Erythroblast (primary cell): ENCODE results near the gene ADAMTS9.
"Not testable (repeated sequence)": the region's sequence is repeated elsewhere in the genome, so short reads cannot be mapped to it uniquely, and the experiment has no call there.

Source experiments
- DNase-seq, 2 experiments: peaks; one replicate each; lab custom pipeline; 2025; lab: John Stamatoyannopoulos, UW
- GATA1 ChIP-seq: IDR thresholded peaks from 2 replicates; pipeline ENCODE4 v1.6.1; 2011; ENCODE audit warnings: low read depth, mild to moderate bottlenecking, control low read depth, low read length, moderate library complexity
- POLR2A ChIP-seq: IDR thresholded peaks from 2 replicates; pipeline ENCODE4 v1.6.1; 2011; ENCODE audit warnings: mild to moderate bottlenecking, low read length

Gene ADAMTS9

DNA sequence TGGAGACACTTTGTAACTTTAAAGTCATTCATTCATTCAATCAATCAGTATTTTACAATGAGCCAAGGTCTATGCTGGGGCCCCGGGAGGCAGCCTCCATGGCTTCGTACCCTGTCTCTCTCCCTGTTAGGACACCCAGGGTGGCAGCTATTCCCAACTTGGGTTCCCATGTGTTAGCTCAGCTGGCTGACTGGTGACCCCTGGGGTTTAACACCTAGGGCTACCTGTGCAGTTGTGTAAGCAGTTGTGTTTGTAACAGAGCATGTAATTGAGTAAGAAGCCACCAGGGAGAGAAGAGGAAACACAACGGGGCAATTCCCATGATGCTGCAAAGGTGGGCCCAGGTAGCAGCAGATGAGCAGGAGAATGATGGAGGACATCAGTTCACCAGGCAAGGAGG is 132.4 kb downstream of the ADAMTS9 start:
- TF ChIP-seq POLR2A (no peak), GATA1 (no peak)
- DNase-seq = no peak

DNA sequence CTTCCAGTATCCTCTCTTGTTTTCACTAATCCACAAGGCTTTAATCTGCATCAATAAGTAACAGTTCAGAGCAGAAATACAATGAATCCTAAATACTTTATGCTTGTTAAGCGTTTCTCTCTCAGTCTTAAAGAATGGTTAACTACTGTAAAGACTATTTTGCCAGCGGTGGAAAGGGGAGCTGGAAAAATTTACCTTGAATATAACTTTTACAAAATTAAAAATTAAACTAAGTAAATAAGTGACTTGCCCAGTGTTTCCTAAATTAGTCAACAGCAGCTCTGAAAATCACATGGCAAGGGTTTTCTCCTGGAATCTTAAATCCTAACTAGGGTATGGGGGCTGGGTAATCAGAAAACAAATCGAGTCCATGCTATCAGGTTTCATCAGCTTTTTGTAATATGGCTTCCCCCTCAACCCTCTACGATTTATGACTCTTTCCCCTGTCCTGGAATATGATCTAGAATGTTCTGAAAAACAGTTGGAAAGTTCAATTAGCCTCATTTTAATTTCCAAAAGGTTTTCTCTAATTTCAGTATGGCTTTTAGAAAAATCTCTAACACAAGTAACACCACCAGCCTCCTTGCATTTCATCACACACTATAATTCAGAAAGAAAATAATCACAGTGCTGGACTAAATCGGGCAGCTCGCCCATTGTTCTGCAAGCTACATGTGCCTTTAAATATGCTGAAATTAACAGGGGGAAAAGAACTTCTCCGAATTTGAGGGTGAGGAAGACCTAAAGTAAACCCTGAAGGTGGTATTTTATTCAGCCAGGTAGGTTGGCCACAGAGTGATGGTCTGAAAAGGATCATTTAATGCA is 133.5 kb downstream of the ADAMTS9 start:
- no peak for TF ChIP-seq POLR2A
- TF ChIP-seq GATA1 = no peak
- no peak for DNase-seq

DNA sequence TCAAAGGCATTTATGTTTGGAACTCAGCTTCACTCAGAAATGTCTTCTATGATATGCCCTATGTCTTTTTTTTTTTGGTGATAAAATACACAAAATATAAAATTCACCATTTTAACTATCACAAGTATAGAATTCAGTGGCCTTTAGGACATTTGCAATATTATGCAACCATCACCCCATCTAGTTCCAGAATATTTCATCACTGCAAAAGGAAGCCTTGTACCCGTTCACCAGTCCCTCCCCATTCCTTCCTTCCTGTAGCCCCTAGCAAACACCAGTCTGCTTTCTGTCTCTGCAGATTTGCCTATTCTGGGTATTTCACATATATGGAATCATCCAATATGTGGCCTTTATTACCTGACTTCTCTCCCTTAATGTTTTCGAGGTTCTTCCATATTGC is 134.8 kb downstream of the ADAMTS9 start:
- no peak for DNase-seq
- no peak for TF ChIP-seq POLR2A
- TF ChIP-seq GATA1 = no peak

GRCh38 chr3:64552160-64552559 is 135.6 kb downstream of the ADAMTS9 start:
- TF ChIP-seq POLR2A = no peak
- TF ChIP-seq GATA1 = no peak

DNA sequence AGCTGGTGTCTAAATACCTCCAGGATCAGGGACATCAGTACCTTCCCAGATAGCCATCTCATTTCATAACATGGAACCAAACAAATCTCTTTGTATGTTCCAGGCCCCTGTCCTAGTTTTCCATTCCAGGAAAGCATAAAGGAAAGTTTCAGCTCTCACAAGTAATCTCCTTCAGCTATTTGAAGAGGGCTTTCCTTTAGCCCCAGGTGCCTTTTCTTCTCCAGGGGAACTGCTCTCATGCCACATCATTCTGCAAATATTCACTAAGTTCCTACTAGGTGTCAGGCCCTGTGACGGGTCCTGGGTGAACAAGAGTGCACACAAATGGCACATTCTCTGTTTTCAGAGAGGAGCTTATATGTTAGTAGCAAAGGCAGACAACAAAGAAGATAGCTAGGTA is 136.1 kb downstream of the ADAMTS9 start:
- no peak for DNase-seq
- TF ChIP-seq POLR2A (no peak), GATA1 (no peak)

More at GRCh38 chr3:64552160-64552559, 135.6 kb downstream of the ADAMTS9 start:
- no peak for DNase-seq

- no peak for DNase-seq
- TF ChIP-seq POLR2A (no peak), GATA1 (no peak)
Measured at GRCh38 chr3:64550745-64551144, 137.1 kb downstream of the ADAMTS9 start.

DNA sequence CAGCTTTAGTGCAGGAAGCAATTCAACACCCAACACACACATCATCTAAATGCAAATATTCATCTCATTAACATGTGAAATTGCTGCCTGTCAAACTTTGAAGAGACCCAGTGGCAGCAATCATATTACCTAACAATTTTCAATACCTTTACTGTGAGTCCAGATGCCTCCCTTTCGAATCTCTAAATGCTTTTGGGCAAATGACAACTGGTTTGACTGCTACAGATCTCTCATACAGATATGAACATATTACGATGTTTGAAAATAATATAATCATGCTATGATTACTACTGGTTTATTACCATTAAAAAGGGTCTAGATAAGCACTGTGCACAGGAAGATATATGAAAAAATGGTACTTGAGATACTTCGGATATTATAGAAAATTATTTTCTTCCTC is 137.9 kb downstream of the ADAMTS9 start:
- DNase-seq = no peak
- TF ChIP-seq GATA1 (no peak), POLR2A (no peak)

GRCh38 chr3:64548200-64548889 is 139.5 kb downstream of the ADAMTS9 start:
- TF ChIP-seq POLR2A = no peak
- TF ChIP-seq GATA1 = no peak
- no peak for DNase-seq

DNA sequence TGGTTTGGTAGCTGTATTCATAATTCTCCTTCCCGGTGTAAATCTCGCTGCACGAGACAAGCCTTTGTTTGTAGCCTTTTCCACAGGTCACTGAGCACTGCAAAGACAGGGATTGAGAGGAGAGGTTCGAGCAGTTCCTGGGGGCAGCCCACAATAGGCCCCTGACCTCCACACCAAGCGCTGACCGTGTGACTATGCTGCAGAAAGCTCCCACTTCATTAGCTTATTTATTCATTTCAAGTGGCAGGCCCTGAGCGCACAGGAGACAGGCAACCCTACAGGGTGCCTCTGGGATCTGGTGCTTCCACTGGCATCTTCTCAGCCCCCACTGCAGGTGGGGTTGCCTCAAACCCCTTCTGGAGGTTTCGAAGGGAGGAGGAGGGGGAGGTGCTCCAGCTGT is 140.9 kb downstream of the ADAMTS9 start:
- DNase-seq = no peak
- TF ChIP-seq GATA1 (no peak), POLR2A (no peak)

GRCh38 chr3:64545239-64545638 is 142.6 kb downstream of the ADAMTS9 start:
- not testable (repeated sequence) for DNase-seq

GRCh38 chr3:64541803-64542202 is 146.0 kb downstream of the ADAMTS9 start:
- DNase-seq = no peak
- no peak for TF ChIP-seq POLR2A

GRCh38 chr3:64539451-64540196 is 148.2 kb downstream of the ADAMTS9 start:
- TF ChIP-seq GATA1 (no peak), POLR2A (no peak)
- DNase-seq = no peak

- no peak for DNase-seq
- TF ChIP-seq GATA1 (no peak), POLR2A (no peak)
Measured at GRCh38 chr3:64536166-64536565, 151.6 kb downstream of the ADAMTS9 start.
